HG02943 (cell line): Measurements from ENCODE around the gene ELMO3.

Source experiments
- ATAC-seq: cut with Tn5 transposase; IDR thresholded peaks from one replicate; pipeline ENCODE4 v1.9.1; 2021; ENCODE audit warnings: mild to moderate bottlenecking, low read depth, moderate library complexity; ENCODE audit not compliant: unreplicated experiment

Gene ELMO3

GRCh38 chr16:67195676-67196075 is 3.3 kb upstream of the ELMO3 start:
- no peak for ATAC-seq

GRCh38 chr16:67196881-67197280 is 2.0 kb upstream of the ELMO3 start:
- no peak for ATAC-seq

GRCh38 chr16:67197704-67198103 is 1.2 kb upstream of the ELMO3 start:
- no peak for ATAC-seq

DNA sequence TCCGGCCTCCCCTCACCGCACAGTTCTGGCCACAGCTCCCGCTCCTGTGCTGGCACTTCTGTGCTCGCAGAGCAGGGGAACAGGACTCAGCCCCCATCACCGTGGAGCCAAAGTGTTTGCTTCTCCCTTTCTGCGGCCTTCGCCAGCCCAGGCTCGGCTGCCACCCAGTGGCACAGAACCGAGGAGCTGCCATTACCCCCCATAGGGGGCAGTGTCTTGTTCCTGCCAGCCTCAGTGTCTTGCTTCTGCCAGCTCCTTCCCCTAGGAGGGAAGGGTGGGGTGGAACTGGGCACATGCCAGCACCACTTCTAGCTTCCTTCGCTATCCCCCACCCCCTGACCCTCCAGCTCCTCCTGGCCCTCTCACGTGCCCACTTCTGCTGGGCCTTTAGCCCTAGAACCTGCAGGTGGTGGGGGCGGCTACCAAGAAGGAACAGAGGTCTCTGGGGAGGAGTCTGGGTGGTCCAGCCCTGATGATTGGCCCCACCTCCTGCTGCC is 645 bp upstream of the ELMO3 start:
- ATAC-seq: no peak

GRCh38 chr16:67199808-67200198 is 872 bp downstream of the ELMO3 start:
- ATAC-seq: no peak

DNA sequence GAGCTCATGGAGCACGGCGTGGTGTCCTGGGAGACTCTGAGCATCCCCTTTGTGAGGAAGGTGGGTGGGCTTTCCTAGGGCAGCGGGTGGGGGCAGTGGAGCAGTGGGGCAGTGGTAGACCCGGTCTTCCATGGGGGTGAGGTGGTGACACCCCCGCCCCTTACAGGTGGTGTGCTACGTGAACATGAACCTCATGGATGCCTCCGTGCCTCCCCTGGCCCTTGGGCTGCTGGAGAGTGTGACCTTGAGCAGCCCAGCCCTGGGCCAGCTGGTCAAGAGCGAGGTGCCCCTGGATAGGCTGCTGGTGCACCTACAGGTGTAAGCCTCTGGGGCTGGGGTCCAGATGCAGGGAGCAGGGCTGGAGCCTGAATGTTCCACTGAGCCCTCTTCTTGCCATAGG is 1.6 kb downstream of the ELMO3 start:
- no peak for ATAC-seq

DNA sequence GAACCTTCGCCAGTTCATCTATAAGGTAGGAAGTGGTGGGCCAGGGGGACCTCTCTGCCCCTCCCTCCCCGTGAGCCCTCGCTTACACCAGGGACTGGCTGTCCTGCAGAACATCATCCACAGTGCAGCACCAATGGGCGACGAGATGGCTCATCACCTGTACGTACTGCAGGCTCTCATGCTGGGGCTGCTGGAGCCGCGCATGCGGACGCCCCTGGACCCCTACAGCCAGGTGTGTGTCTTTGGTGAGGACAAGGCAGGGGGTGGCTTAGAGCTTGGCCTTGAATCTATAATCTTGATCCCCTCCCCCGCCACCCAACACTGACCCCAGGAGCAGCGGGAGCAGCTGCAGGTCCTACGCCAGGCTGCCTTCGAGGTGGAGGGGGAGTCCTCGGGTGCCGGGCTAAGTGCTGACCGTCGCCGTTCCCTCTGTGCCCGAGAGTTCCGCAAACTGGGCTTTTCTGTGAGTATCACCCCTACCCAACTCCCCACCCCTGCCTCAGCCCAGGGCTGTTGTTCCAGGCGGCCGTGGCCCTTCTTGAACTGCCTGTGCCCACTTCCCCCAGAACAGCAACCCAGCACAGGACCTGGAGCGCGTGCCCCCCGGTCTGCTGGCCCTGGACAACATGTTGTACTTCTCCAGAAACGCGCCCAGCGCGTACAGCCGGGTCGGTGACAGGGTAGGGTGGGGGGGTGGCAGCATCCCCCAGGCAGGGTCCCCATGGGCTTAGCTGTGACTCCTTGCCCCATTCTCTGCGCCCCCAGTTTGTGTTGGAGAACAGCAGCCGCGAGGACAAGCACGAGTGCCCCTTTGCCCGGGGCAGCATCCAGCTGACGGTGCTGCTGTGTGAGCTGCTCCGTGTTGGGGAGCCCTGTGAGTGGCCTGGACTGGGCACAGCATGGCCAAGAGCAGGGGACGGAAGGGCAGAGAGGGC is 2.7 kb downstream of the ELMO3 start:
- no peak for ATAC-seq

GRCh38 chr16:67202426-67202825 is 3.5 kb downstream of the ELMO3 start:
- no peak for ATAC-seq

- ATAC-seq: no peak
Measured at GRCh38 chr16:67202956-67203493, 4.1 kb downstream of the ELMO3 start.

- ATAC-seq: no peak
Measured at GRCh38 chr16:67204076-67204475, 5.1 kb downstream of the ELMO3 start.

DNA sequence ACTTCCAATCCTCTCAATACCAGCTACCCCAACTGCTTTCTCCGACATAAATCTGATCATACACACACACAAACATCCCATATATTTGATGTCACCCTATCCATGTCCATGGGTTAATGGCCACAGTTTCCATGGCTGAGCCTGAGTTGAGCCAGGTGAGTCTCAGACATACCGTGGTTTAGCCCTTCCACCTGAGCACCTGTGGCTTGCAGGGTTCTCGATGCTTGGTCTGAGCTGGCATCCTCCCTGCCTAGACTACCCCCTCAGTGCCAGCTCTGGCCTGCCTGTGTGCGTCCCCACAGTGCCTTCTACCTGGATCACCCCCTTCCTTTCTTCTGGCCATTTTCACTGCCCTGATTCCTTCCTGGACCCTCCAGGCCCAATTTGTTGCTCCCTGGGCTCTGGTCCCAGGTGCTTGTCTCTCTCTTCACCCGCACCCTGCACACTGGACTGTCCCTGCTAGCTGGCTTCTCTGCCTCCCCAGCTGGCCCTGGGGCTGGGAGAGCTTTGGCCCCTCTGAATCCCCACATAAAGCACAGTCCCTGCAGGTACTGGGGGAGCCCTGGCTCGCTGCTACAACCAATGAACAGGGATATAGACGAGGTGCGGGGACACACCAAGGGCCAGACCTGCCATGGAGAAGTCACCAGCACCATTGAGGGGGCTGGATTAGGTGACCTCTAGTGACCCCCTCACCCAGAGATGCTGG is 7.4 kb downstream of the ELMO3 start:
- ATAC-seq: no peak

GRCh38 chr16:67206838-67207248 is 7.9 kb downstream of the ELMO3 start:
- no peak for ATAC-seq

DNA sequence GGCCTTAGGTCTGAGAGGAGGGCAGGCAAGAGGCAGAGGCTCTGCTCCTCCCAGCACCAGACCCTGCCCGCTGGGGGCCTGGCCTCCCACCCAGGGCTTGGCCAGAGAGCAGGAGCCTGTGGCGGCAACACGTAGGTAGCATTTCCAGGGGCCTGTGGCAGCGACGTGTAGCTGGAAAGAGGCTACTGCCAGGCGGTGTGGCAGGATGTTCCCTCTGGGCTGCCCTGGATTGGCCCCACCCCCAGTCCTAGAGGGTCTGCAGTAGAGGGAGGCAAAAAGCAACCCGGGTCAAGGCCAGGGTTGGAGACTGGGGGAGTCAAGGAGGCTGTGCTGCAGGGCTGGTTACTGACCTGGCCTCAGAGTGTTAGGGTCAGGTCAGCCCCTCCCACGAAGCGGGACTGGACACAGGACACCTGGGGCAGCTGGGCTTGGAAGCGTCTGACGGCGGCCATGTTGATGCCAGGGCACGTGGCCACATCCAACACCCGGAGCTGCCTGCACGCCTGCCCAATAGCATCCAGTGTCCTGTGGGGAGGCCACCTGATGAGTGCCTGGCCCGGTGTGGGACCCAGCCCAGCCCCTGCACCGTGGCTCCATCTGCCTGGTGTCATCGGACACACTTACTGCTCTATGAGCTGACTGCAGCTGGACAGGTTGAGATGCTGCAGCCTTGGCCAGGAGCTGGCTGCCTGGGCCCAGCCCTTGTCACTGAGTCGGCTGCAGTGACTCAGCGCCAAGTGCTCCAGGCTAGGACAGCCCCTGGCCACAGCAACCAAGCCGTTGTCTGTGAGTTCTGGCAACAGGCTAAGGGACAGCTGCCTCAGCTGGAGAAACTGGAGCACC is 8.5 kb downstream of the ELMO3 start:
- ATAC-seq: no peak

- ATAC-seq: no peak
Measured at GRCh38 chr16:67208154-67208896, 9.4 kb downstream of the ELMO3 start.

- ATAC-seq: no peak
Measured at GRCh38 chr16:67209565-67209964, 10.6 kb downstream of the ELMO3 start.

DNA sequence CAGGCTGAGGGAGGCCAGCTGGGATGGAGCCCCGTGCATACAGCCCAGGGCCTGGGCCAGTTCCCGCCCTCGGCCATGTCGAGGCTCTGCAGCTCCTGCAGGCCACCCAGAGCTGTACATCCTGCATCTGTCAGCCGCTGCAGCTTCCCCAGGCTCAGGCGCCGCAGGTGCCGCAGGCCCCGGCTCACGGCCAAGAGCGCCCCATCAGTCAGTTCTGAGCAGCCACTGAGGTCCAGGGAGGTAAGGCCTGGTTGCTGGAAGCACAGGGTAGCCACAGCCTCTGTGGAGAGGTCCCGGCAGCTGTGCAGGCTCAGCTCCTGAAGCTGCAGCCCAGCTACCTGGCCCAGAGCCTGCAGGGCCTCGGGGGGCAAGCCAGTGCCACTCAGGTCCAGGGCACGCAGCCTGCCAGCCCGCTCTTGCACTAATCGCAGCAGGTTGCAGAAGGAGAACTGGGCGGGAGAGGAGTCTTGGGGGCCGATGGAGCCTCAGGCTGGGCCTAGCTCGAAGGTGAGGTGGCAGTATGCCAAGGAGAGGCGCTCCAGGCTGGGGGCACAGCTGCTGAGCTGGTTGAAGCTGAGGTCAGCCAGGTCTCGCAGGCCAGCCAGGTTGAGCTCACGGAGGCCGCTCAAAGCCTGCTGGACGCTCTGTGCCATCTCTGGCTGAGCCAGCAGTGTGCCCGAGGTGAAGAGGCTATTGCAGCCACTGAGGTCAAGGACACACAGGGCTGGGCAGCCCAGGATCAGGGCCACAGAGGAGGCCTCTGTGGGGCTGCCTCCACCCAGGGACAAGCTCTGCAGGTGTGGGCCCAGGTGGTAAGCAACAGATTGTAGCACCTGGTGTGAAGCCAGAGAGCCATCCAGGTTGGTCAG is 11.4 kb downstream of the ELMO3 start:
- ATAC-seq: no peak

DNA sequence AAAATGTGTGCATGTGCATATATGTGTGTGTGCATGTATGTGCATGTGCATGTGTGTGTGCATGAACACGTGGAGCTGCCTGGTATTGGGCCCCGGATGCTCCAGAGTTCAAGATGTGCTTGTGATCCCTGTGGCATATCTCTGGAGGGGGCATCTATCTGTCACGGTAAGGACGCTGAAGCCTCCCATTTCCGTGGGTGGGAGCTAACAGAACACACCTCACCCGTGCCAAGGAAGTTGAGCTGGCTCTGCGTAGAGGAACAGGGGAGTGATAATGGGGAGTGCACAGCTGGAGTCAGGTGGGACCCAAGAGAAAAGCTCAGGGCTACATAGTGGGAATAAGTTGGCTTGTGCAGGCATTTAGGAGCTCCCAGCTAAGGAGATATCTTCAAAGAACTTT is 12.7 kb downstream of the ELMO3 start:
- no peak for ATAC-seq

DNA sequence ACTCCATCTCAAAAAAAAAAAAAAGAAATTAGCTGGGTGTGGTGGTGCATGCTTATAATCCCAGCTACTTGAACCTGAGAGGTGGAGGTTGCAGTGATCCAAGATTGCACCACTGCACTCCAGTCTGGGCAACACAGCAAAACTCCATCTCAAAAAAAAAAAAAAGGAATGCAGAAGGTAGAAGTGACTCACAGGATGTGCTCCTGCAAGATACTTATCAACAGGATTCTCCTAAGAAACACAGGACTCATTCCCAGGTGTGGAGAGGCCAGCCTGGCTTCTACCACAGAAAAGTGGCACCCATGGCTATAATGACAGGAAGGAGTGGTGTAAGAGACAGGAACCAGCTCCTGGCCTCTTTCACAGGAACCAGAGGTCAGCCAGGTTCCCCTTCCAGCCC is 13.8 kb downstream of the ELMO3 start:
- ATAC-seq: no peak
